Liver (tissue), 9 donors: Measurements from ENCODE around the gene DRAP1. TPM values are rescaled to one million over a fixed set of nuclear protein-coding genes. Genes with fewer than 3 reads are reported as not detected.

Experiments
- DNase-seq: peaks from one replicate; pipeline ENCODE4 v3.0.0-alpha.2; 2017; ENCODE audit warnings: low spot score
- H3K27ac ChIP-seq, 2 donors: one replicate each; pipeline ENCODE4 v1.7.0; 2013; ENCODE audit warnings: inconsistent platforms in 2 of 2, low read length in 2 of 2, control low read depth in 1 of 2, low read depth in 1 of 2, mild to moderate bottlenecking in 1 of 2
- H3K27me3 ChIP-seq, 4 donors: one replicate each; pipeline versions ENCODE4 v1.6.1 to v1.7.0; 2013; ENCODE audit warnings: low read length in 3 of 4, inconsistent platforms in 1 of 4, mild to moderate bottlenecking in 1 of 4, moderate library complexity in 1 of 4; ENCODE audit not compliant: control insufficient read depth in 4 of 4, insufficient read depth in 4 of 4
- H3K36me3 ChIP-seq, 4 donors: one replicate each; pipeline versions ENCODE4 v1.6.1 to v1.7.0; 2013; ENCODE audit warnings: low read length in 3 of 4, mild to moderate bottlenecking in 3 of 4, low read depth in 1 of 4, moderate library complexity in 1 of 4; ENCODE audit not compliant: control insufficient read depth in 4 of 4, insufficient read depth in 3 of 4
- H3K4me1 ChIP-seq, 4 donors: one replicate each; pipeline versions ENCODE4 v1.6.1 to v1.7.0; 2013; ENCODE audit warnings: low read length in 3 of 4, mild to moderate bottlenecking in 3 of 4, moderate library complexity in 1 of 4; ENCODE audit not compliant: control insufficient read depth in 4 of 4, insufficient read depth in 4 of 4
- H3K4me3 ChIP-seq, 3 donors: one replicate each; pipeline versions ENCODE4 v1.6.1 to v1.7.0; 2013; ENCODE audit warnings: low read length in 3 of 3, control low read depth in 1 of 3, low read depth in 1 of 3, mild to moderate bottlenecking in 1 of 3
- H3K9ac ChIP-seq, 2 donors: one replicate each; pipeline ENCODE4 v1.7.0; 2013; ENCODE audit warnings: low read length in 2 of 2, mild to moderate bottlenecking in 2 of 2, moderate library complexity in 2 of 2, control low read depth in 1 of 2, low read depth in 1 of 2
- H3K9me3 ChIP-seq, 4 donors: one replicate each; pipeline versions ENCODE4 v1.6.1 to v1.7.0; 2013; ENCODE audit warnings: low read length in 3 of 4; ENCODE audit not compliant: control insufficient read depth in 4 of 4
- ATF3 ChIP-seq: IDR thresholded peaks from 2 replicates; pipeline ENCODE4 v1.6.1; 2016; ENCODE audit warnings: antibody characterized with exemption
- CTCF ChIP-seq: fragments of 150-350 bp; IDR thresholded peaks from 2 replicates; pipeline ENCODE4 v1.5.1; 2017; ENCODE audit warnings: improper control_type of control experiment, low read depth, low read length; ENCODE audit not compliant: missing input control
- EGR1 ChIP-seq, 2 donors: IDR thresholded peaks; 2 replicates each; pipeline ENCODE4 v1.6.1; 2016 to 2018; ENCODE audit warnings: antibody characterized with exemption in 2 of 2, low read depth in 2 of 2
- FOXA1 ChIP-seq: IDR thresholded peaks from 2 replicates; pipeline ENCODE4 v1.6.1; 2016; ENCODE audit warnings: antibody characterized with exemption
- FOXA2 ChIP-seq: IDR thresholded peaks from 2 replicates; pipeline ENCODE4 v1.6.1; 2016; ENCODE audit warnings: antibody characterized with exemption
- GABPA ChIP-seq, 2 donors: IDR thresholded peaks in 1 of 2; conservative IDR thresholded peaks in 1 of 2; 2 replicates each; pipeline ENCODE4 v1.6.1; 2016; ENCODE audit warnings: antibody characterized with exemption in 2 of 2, mild to moderate bottlenecking in 1 of 2, moderate library complexity in 1 of 2
- HNF4A ChIP-seq, 2 donors: conservative IDR thresholded peaks; 2 replicates each; pipeline ENCODE4 v1.6.1; 2016; ENCODE audit warnings: antibody characterized with exemption in 2 of 2, mild to moderate bottlenecking in 2 of 2
- HNF4G ChIP-seq: IDR thresholded peaks from 2 replicates; pipeline ENCODE4 v1.6.1; 2016; ENCODE audit warnings: antibody characterized with exemption
- JUND ChIP-seq, 2 donors: IDR thresholded peaks; 2 replicates each; pipeline ENCODE4 v1.6.1; 2016; ENCODE audit warnings: antibody characterized with exemption in 2 of 2
- MAX ChIP-seq: IDR thresholded peaks from 2 replicates; pipeline ENCODE4 v1.6.1; 2016; ENCODE audit warnings: antibody characterized with exemption
- NR2F2 ChIP-seq: IDR thresholded peaks from 2 replicates; pipeline ENCODE4 v1.6.1; 2016; ENCODE audit warnings: antibody characterized with exemption
- RAD21 ChIP-seq, 2 donors: IDR thresholded peaks; 2 replicates each; pipeline ENCODE4 v1.6.1; 2016; ENCODE audit warnings: antibody characterized with exemption in 2 of 2, mild to moderate bottlenecking in 2 of 2
- REST ChIP-seq: IDR thresholded peaks from 2 replicates; pipeline ENCODE4 v1.6.1; 2016; ENCODE audit warnings: antibody characterized with exemption, mild to moderate bottlenecking
- RXRA ChIP-seq, 2 donors: IDR thresholded peaks; 2 replicates each; pipeline ENCODE4 v1.6.1; 2017 to 2018; ENCODE audit warnings: antibody characterized with exemption in 2 of 2, mild to moderate bottlenecking in 1 of 2
- SP1 ChIP-seq: IDR thresholded peaks from 2 replicates; pipeline ENCODE4 v1.6.1; 2018; ENCODE audit warnings: antibody characterized with exemption, mild to moderate bottlenecking
- TAF1 ChIP-seq: conservative IDR thresholded peaks from 2 replicates; pipeline ENCODE4 v1.6.1; 2016; ENCODE audit warnings: antibody characterized with exemption, mild to moderate bottlenecking
- YY1 ChIP-seq: IDR thresholded peaks from 2 replicates; pipeline ENCODE4 v1.6.1; 2016; ENCODE audit warnings: antibody characterized with exemption, mild to moderate bottlenecking
- ZBTB33 ChIP-seq: IDR thresholded peaks from 2 replicates; pipeline ENCODE4 v1.6.1; 2016; ENCODE audit warnings: antibody characterized with exemption
- WGBS: extraction: QIAGEN DNeasy Blood & Tissue Kit; methylation state at CpG from one replicate; pipeline ENCODE4 v1.1.7; 2013; 5-methylcytosine and 5-hydroxymethylcytosine counted together
- polyA plus RNA-seq, 2 donors: library from polyadenylated mRNA; stranded (reverse) in 1 of 2; unstranded in 1 of 2; fragments of 200-250 nt in 1 of 2; fragments of >200 nt in 1 of 2; fragmentation: Nextera tagmentation in 1 of 2; extraction: Ambion mirVana in 1 of 2; gene quantifications; one replicate each; pipeline versions ENCODE4 v1.2.1 to v1.2.3, GENCODE V29; 2013 to 2015
- total RNA-seq, 2 donors: library from RNA; depleted of rRNA; stranded (reverse); fragments of >200 nt; gene quantifications; one replicate each; pipeline ENCODE4 v1.2.3, GENCODE V29; 2014
- donor health status: healthy.
- donor health status: healthy.
- donor health status: healthy.
- donor health status: healthy.
- donor health status: healthy.

Gene DRAP1
- total and polyA plus RNA-seq, 4 donors = 18.1 to 57.3 (median 42.3) TPM

GRCh38 chr11:65900125-65900898 lies 18.9 kb upstream of the DRAP1 start, which contains the start of gene FOSL1:
Gene FOSL1 (minus strand): TSS chr11:65900388. CDS start chr11:65900339, 49 bp downstream.
- Histone ChIP-seq H3K4me1 (peaks cover 0 to 16% (median 10%) of the 10 kb centered on the region in 4 donors), H3K36me3 (peaks cover 0 to 1% (median 0%) of the 10 kb centered on the region in 4 donors), H3K27ac (no peak within 1 kb of the TSS), H3K9me3 (no peaks in the 10 kb centered on the region), H3K27me3 (no peaks in the 10 kb centered on the region), H3K9ac (peak within 1 kb of the TSS in 1 of 2 donors; percentile 50), H3K4me3 (peak within 1 kb of the TSS; percentile 1 to 47 (median 44))
- DNase-seq = peak; percentile 70
- WGBS = 3% methylated on average over 80 of the region's 80 CpGs
- TF ChIP-seq ZBTB33 (no peak), SP1 (peak; percentile 28), RAD21 (IDR thresholded peaks at IDR 0.05) (peak in 1 of 2 donors; percentile 10)

- 74% methylated on average over 11 of the region's 11 CpGs for WGBS
- Histone ChIP-seq H3K4me1 (peaks cover 0 to 16% (median 10%) of the 10 kb centered on the region in 4 donors), H3K27ac (no peak overlapping the region), H3K9me3 (no peaks in the 10 kb centered on the region), H3K9ac (no peak overlapping the region), H3K36me3 (peaks cover 0 to 1% (median 0%) of the 10 kb centered on the region in 4 donors), H3K4me3 (no peak overlapping the region), H3K27me3 (no peaks in the 10 kb centered on the region)
- TF ChIP-seq ATF3 = no peak
- no peak for TF ChIP-seq TAF1
- TF ChIP-seq CTCF = no peak
- no peak for TF ChIP-seq RXRA (IDR thresholded peaks at IDR 0.05)
- TF ChIP-seq SP1 = no peak
- TF ChIP-seq YY1 = no peak
- no peak for TF ChIP-seq NR2F2
- TF ChIP-seq HNF4A (conservative IDR thresholded peaks at IDR 0.05) = no peak
- no peak for TF ChIP-seq FOXA1
- TF ChIP-seq FOXA2 = no peak
- TF ChIP-seq EGR1 (IDR thresholded peaks at IDR 0.05; ENCODE audit: low read depth in 2 of 2) = no peak
- TF ChIP-seq JUND (IDR thresholded peaks at IDR 0.05) = no peak
- no peak for TF ChIP-seq RAD21 (IDR thresholded peaks at IDR 0.05)
- TF ChIP-seq HNF4G = no peak
- no peak for TF ChIP-seq REST
- TF ChIP-seq GABPA (IDR thresholded peaks at IDR 0.05 in 1 of 2, conservative IDR thresholded peaks at IDR 0.05 in 1 of 2) = no peak
- no peak for TF ChIP-seq MAX
- TF ChIP-seq ZBTB33 = no peak
- DNase-seq = no peak
Observed at GRCh38 chr11:65900899-65901180, 18.4 kb upstream of the DRAP1 start.
